Kasumi-1 (cell line): ENCODE results near the gene GTSE1.

Experiments used
- DNase-seq, 2 experiments: peaks; one replicate each; lab custom pipeline; 2025; lab: John Stamatoyannopoulos, UW

The GTSE1 gene

GRCh38 chr22:46380069-46380468 lies 83.4 kb downstream of the GTSE1 start:
- no peak for DNase-seq
